ENCODE results near the gene CCBE1. TPM values are rescaled to one million over a fixed set of nuclear protein-coding genes. Genes with fewer than 3 reads are reported as not detected.

CCBE1 gene
- total and polyA plus RNA-seq, 4 donors: 3.4 to 59.0 (median 21.9) TPM

GRCh38 chr18:59690186-59690982 lies 6.8 kb downstream of the CCBE1 start:
- Histone ChIP-seq H3K9me3 (ENCODE audit: control insufficient read depth in 4 of 4, insufficient read depth in 3 of 4, low read length in 3 of 4) (peaks cover 0 to 2% (median 0%) of the 10 kb centered on the region in 4 donors), H3K4me3 (no peak overlapping the region), H3K9ac (ENCODE audit: insufficient read depth in 1 of 2, low read length in 2 of 2) (peak overlapping the region in 1 of 2 donors; percentile 24), H3K27me3 (ENCODE audit: control insufficient read depth in 3 of 3, insufficient read depth in 3 of 3, low read length in 2 of 3) (peaks cover 0 to 4% (median 2%) of the 10 kb centered on the region in 3 donors), H3K36me3 (ENCODE audit: control insufficient read depth in 4 of 4, insufficient read depth in 4 of 4, low read length in 4 of 4) (peaks cover 0 to 7% (median 2%) of the 10 kb centered on the region in 4 donors), H3K27ac (ENCODE audit: low read depth in 1 of 2, low read length in 1 of 2) (no peak overlapping the region), H3K4me1 (ENCODE audit: control insufficient read depth in 5 of 5, insufficient read depth in 5 of 5, low read length in 5 of 5) (peaks cover 0 to 87% (median 40%) of the 10 kb centered on the region in 5 donors)
- WGBS, 2 donors: 33 to 37% methylated on average over 8 of the region's 8 CpGs
- ATAC-seq (ENCODE audit: insufficient read depth, low FRiP score) (no peak), DNase-seq (peak in 2 of 3 donors; percentile 34 to 87)
- TF ChIP-seq, protein P1, sequence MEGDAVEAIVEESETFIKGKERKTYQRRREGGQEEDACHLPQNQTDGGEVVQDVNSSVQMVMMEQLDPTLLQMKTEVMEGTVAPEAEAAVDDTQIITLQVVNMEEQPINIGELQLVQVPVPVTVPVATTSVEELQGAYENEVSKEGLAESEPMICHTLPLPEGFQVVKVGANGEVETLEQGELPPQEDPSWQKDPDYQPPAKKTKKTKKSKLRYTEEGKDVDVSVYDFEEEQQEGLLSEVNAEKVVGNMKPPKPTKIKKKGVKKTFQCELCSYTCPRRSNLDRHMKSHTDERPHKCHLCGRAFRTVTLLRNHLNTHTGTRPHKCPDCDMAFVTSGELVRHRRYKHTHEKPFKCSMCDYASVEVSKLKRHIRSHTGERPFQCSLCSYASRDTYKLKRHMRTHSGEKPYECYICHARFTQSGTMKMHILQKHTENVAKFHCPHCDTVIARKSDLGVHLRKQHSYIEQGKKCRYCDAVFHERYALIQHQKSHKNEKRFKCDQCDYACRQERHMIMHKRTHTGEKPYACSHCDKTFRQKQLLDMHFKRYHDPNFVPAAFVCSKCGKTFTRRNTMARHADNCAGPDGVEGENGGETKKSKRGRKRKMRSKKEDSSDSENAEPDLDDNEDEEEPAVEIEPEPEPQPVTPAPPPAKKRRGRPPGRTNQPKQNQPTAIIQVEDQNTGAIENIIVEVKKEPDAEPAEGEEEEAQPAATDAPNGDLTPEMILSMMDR (IDR thresholded peaks at IDR 0.05; ENCODE audit: control extremely low read depth, extremely low read depth): no peak

- Histone ChIP-seq H3K27ac (ENCODE audit: low read depth in 1 of 2, low read length in 1 of 2) (no peak overlapping the region), H3K36me3 (ENCODE audit: control insufficient read depth in 4 of 4, insufficient read depth in 4 of 4, low read length in 4 of 4) (peaks cover 0 to 7% (median 0%) of the 10 kb centered on the region in 4 donors), H3K9me3 (ENCODE audit: control insufficient read depth in 4 of 4, insufficient read depth in 3 of 4, low read length in 3 of 4) (no peaks in the 10 kb centered on the region), H3K4me1 (ENCODE audit: control insufficient read depth in 5 of 5, insufficient read depth in 5 of 5, low read length in 5 of 5) (peaks cover 0 to 89% (median 44%) of the 10 kb centered on the region in 5 donors), H3K4me3 (no peak overlapping the region), H3K9ac (ENCODE audit: insufficient read depth in 1 of 2, low read length in 2 of 2) (no peak overlapping the region), H3K27me3 (ENCODE audit: control insufficient read depth in 3 of 3, insufficient read depth in 3 of 3, low read length in 2 of 3) (peaks cover 0 to 2% (median 0%) of the 10 kb centered on the region in 3 donors)
- TF ChIP-seq, protein P1 (IDR thresholded peaks at IDR 0.05; ENCODE audit: control extremely low read depth, extremely low read depth): no peak
- DNase-seq: peak; percentile 81 to 97 (median 97)
- 56 to 59% methylated on average over 3 of the region's 3 CpGs for WGBS, 2 donors
- ATAC-seq (ENCODE audit: insufficient read depth, low FRiP score): no peak
These were observed 7.5 kb downstream of the CCBE1 start for GRCh38 chr18:59689756-59690155.

- H3K9ac ChIP-seq (ENCODE audit: insufficient read depth in 1 of 2, low read length in 2 of 2): no peak overlapping the region
- peaks cover 0 to 10% (median 0%) of the 10 kb centered on the region in 4 donors for H3K36me3 ChIP-seq (ENCODE audit: control insufficient read depth in 4 of 4, insufficient read depth in 4 of 4, low read length in 4 of 4)
- peaks cover 0 to 74% (median 37%) of the 10 kb centered on the region in 5 donors for H3K4me1 ChIP-seq (ENCODE audit: control insufficient read depth in 5 of 5, insufficient read depth in 5 of 5, low read length in 5 of 5)
- H3K27me3 ChIP-seq (ENCODE audit: control insufficient read depth in 3 of 3, insufficient read depth in 3 of 3, low read length in 2 of 3): peaks cover 0 to 2% (median 0%) of the 10 kb centered on the region in 3 donors
- H3K27ac ChIP-seq (ENCODE audit: low read depth in 1 of 2, low read length in 1 of 2): no peak overlapping the region
- DNase-seq (no peak), ATAC-seq (ENCODE audit: insufficient read depth, low FRiP score) (no peak)
- H3K9me3 ChIP-seq (ENCODE audit: control insufficient read depth in 4 of 4, insufficient read depth in 3 of 4, low read length in 3 of 4): no peaks in the 10 kb centered on the region
- WGBS, 2 donors: 70 to 74% methylated on average over 1 of the region's 1 CpG
- H3K4me3 ChIP-seq: no peak overlapping the region
- TF ChIP-seq, protein P1 (IDR thresholded peaks at IDR 0.05; ENCODE audit: control extremely low read depth, extremely low read depth): no peak
These were observed 11.0 kb downstream of the CCBE1 start for GRCh38 chr18:59686260-59686659.
